HG03095 (cell line): ENCODE measurements around the gene ATP9B.
A peak's percentile ranks its signal among the peaks of the same experiment; 100 is the strongest.
"Not testable (repeated sequence)": the region's sequence is repeated elsewhere in the genome, so short reads cannot be mapped to it uniquely, and the experiment has no call there.

ENCODE experiments used
- ATAC-seq: cut with Tn5 transposase; IDR thresholded peaks from one replicate; pipeline ENCODE4 v1.9.1; 2021; ENCODE audit warnings: moderate library complexity; ENCODE audit not compliant: unreplicated experiment

Gene ATP9B

DNA sequence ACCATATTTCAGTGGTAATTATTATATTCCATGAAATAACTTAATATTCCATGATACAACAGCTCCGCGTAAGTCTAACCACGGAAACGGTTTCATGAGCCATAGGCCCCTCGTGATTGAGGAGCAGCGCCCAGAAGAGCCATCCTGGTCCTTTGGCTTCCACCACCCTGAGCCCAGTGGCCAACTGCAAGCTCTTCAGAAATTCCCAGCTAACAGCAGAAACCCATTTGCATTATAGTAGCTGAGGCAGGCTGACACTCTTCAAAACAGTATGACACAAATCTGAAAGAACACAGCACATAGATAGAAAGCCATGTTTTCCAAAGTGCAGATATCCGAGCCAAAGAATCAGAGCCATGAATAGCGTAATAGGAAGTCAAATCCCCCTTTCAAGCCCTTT is 205.6 kb downstream of the ATP9B start:
- ATAC-seq: no peak

- ATAC-seq: no peak
These were observed 206.3 kb downstream of the ATP9B start for GRCh38 chr18:79275461-79275860.

DNA sequence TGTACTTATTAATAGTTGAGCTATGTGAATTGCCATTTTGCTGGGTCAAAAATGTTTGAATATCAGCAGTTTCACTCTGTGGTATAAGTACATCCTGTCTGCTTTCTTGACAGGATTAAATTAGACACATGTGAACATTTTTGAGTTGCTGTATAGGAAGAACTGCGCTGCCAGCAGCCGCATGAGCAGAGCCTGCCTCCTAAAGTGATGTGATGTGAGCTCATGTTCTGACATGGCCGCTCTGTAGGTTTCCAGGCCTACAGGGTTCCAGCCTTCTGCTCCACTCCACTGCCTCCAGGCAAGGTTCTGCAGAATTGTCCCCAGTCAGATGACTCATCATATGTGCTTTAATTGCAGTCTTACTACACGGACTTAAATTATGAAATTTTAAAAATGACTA is 206.8 kb downstream of the ATP9B start:
- peak; percentile 83 for ATAC-seq

- ATAC-seq: no peak
These were observed 209.7 kb downstream of the ATP9B start for GRCh38 chr18:79278896-79279295.

- ATAC-seq: no peak
These were observed 214.1 kb downstream of the ATP9B start for GRCh38 chr18:79283131-79283810.

DNA sequence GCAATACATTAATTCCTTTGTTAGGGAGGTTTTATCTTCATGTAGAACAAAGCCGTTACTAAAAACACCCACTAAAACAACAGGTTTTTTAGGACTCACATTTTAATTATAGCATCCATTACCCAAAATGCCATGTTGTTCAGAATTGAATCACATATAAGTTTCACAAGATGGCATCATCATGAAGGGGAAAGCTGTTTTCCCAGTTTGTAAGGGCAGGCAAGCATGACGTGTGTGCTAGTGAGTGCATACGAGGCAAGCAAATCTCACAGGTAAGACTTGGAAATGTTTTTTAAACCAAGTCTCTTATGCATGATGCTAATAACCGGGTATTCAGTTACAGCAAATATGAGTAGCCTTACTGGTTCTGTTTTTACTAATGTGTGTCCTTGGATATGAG is 214.7 kb downstream of the ATP9B start:
- no peak for ATAC-seq

GRCh38 chr18:79285191-79285590 is 216.0 kb downstream of the ATP9B start:
- not testable (repeated sequence) for ATAC-seq

DNA sequence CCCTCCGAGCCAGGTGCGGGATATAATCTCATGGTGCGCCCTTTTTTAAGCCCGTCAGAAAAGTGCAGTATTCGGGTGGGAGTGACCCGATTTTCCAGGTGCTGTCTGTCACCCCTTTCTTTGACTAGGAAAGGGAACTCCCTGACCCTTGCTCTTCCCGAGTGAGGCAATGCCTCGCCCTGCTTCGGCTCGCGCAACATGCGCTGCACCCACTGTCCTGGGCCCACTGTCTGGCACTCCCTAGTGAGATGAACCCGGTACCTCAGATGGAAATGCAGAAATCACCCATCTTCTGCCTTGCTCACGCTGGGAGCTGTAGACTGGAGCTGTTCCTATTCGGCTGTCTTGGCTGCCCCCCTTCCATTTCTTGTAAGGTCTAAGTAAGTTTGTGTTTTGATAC is 221.2 kb downstream of the ATP9B start:
- not testable (repeated sequence) for ATAC-seq

GRCh38 chr18:79290876-79291275 is 221.7 kb downstream of the ATP9B start:
- no peak for ATAC-seq

DNA sequence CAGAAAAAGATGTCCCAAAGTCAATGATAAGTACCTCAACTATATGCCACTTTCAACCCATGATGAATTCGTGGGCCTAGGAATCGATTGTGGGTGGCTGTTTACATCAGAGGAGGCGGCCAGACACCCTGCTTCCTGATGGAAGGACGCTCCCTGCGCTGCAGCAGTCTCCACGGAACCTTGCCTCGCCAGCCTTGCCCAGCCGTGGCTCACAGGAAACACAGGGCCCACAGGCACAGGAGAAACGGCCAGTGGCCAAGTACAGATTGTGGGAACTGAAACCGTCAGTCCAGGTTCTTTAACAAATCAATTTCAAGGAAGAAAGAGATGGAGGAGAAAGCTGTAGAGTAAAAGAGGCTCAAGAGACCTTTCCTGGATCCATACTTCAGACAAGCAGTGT is 225.0 kb downstream of the ATP9B start:
- ATAC-seq: no peak

DNA sequence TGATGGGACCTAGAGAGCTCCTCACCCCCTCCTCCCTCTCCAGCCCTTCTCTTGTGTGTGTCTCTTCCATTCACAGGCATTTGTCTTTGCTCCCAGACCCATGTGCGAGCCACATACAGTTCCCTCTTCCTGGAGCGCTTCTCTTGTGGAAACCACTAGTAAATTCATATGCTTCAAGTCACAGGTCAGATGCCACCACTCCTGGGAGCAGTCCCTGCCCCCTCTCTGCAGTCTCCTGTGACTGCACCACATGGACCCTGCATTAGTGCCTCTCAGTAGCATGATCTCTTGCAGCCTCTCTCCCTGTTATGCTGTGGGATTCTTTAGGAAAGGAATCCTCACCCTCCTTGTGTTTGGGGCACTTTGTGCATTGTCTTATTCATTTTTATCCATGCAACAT is 230.1 kb downstream of the ATP9B start:
- ATAC-seq: no peak

GRCh38 chr18:79299711-79300110 is 230.5 kb downstream of the ATP9B start:
- no peak for ATAC-seq

- no peak for ATAC-seq
These were observed 231.2 kb downstream of the ATP9B start for GRCh38 chr18:79300413-79300812.

- no peak for ATAC-seq
These were observed 232.9 kb downstream of the ATP9B start for GRCh38 chr18:79302120-79302519.

DNA sequence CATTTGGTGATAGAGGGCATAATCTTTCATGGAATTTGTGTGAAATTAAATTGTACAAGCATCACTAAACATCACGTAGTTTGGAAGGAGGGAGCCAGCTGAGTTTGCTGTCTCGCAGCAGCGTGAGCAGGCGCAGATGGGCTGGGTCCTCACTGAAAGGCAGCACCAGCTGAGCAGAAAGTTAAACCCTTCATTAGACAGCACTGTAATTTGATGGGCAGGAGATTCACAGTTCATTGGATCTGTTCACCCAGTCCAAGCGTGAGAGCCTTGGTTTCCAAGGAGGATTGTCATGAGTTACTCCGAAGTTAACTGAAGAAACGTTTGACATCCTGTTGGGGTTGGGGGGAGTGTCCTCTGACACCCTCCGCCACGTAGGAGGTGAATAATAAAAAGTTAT is 236.7 kb downstream of the ATP9B start:
- no peak for ATAC-seq

DNA sequence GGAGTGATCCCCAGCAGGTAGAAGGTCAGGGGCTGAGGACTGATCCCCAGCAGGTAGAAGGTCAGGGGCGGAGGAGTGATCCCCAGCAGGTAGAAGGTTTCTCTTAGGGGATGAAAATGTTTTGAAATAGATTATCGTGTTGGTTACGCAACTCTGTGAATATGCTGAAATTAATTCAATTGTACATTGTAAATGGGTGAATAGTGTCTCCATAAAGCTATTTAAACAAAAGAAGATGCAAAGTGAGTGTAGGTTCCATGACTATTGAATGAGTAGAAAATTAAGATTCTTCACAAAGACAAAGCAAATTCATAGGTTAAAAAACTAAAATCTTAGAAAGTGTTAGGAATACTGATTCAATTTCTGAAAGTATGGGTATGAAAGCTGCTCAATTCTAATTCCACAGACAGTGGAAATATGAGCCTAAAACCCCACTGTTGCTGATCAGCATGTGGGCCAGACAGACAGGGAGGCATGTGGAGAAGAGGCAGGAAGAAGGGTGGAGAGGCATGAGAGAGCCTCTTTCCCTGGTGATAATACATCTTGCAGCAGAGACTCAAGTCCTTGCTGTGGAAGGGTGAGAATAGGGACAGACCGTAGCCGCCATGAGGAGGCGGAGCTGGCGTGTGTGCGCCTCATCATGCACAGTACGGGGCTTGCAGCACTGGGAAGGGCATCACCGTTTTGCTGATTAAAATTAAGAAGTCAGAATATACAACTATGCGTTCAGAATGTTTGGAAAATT is 240.6 kb downstream of the ATP9B start:
- ATAC-seq: no peak

DNA sequence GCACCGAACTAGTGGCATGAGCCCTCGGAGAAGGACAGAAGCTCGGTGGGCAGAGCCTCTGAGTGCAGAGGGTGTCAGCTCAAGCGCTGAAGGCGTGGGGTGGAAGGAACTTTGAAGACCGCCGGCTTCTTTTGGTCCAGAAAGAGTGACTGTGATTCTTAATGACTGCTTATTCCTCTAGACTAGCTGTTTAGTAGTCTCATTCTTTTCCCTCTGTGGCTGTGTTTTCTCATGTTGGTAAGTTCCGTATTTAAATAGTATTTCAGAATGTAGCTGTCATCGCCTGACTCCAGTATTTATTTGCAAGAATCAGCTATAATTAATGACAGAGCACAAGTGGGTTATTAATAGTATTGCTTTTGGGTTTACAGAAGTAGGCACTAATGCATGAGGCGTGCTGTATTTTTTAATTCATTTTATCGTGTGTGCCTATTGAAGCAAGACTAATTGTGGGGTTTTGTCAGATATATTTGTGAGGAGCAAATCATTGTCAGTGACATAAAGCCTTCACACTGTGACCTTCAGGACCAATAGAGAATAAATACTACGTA is 245.7 kb downstream of the ATP9B start:
- ATAC-seq: no peak

DNA sequence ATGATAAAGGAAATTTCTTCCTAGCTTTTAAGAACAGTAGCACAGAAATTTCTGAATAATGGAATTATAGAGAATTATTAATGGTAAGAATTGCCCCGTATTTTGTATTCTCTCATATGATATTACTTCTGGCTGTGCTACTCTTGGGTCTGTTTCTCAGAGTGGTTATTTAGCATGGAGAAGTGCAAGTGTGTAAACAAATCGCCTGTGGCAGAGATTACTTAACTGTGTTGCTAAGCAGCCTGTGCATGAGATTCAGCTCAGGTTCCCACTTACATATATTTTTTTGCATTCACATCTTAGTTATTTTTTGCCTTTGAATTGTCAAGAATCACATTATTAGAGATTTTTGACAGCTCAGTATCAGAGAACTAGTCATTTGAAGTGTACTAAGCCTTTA is 246.4 kb downstream of the ATP9B start:
- ATAC-seq: no peak

GRCh38 chr18:79317703-79318102 is 248.5 kb downstream of the ATP9B start:
- no peak for ATAC-seq

GRCh38 chr18:79318142-79318673 is 249.0 kb downstream of the ATP9B start:
- ATAC-seq: no peak

- ATAC-seq: no peak
These were observed 251.1 kb downstream of the ATP9B start for GRCh38 chr18:79320216-79320850.
